Stimulated activated CD8-positive, alpha-beta memory T cell treated with anti-CD3 and anti-CD28 coated beads, Interleukin-12 subunit alpha, Interleukin-12 subunit beta, amount 100 ng/mL, for 4 hours (primary cell): ENCODE results near the gene FN3KRP.
A peak's percentile ranks its signal among the peaks of the same experiment; 100 is the strongest.

Experiments
- DNase-seq: peaks from one replicate; pipeline ENCODE4 v3.0.0-alpha.2; 2020; ENCODE audit warnings: low read depth

FN3KRP gene

DNA sequence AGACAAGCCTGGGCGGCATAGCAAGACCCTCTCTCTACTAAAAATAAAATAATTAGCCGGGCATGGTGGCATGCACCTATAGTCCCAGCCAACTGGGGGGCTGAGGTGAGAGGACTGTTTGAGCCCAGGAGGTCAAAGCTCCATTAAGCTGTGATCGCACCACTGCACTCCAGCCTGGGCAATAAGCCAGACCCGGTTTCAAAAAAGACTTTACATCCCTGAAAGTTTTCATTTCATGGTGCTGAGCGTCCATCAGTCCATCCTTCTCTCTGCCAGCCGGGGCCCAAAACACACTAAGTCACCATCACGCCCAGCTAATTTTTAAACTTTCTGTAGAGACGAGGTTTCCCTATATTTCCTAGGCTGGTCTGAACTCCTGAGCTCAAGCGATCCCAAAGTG lies 28.6 kb upstream of the FN3KRP start:
- DNase-seq = no peak

DNA sequence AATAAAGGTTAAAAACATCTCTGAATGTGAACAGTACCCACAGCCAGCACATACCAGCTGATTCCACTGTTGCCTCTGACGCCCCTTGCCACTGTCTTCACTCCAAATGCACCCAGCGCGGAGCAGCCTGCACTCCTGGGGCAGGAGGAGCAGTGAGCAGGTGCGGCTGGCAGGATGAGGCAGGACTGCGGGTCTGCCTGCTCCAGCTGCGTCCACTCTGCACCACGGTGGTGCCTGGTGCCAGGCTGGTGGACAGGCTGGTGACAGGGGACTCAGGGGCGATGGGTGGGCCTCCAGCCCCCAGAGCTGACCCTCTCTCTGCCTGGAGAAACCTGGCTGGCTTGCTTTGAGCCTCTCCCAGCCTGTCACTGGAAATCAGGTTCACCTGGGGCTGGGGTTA lies 27.4 kb upstream of the FN3KRP start:
- DNase-seq = no peak

DNA sequence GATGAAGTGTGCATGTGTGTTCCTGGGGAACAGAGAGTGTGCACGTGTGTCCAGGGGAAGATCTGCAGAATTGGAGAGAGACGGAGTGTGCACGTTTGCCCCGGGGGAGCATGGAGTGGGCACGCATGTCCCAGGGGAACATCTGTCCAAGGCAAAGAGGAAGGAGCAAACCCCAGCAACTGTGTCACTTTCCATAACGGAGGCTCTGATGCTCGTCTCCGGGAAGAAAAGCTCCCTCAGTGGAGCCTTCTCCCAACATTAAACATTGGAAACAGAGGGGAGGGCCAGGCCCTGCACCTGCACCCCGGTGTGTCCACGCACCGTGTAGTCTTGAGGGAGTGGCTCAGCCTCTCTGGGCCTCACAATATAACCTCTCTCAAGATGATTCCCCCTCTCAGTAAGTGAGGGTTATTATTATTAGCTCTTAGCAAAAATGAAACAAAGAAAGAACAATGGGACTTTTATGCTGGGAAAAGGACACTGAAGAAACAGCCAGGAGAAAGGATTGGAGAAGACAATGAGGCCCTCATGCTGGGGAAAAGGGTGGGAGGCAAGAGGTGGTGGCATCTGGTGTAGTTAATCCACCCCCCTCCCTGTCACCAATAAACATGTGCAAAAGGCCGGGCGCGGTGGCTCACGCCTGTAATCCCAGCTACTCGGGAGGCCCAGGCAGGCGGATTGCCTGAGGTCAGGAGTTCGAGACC lies 25.6 kb upstream of the FN3KRP start:
- DNase-seq = no peak

DNA sequence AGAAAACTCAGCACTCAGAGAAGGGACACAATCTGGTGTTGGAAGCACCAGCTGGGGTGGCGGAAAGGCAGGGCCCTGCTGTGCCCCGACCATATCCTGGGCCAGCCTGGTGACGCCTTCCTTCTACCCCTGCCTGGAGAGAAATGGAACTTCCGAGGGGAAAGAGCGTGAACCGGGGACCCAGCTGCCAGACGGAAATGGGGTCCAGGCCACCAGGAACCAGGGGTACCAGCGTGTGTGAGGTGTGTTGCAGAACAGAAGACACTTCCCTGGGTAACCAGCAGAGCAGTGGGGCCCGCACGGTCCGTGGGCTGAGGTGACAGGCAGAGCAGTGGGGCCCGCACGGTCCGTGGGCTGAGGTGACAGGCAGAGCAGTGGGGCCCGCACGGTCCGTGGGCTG lies 24.8 kb upstream of the FN3KRP start:
- DNase-seq = no peak

DNA sequence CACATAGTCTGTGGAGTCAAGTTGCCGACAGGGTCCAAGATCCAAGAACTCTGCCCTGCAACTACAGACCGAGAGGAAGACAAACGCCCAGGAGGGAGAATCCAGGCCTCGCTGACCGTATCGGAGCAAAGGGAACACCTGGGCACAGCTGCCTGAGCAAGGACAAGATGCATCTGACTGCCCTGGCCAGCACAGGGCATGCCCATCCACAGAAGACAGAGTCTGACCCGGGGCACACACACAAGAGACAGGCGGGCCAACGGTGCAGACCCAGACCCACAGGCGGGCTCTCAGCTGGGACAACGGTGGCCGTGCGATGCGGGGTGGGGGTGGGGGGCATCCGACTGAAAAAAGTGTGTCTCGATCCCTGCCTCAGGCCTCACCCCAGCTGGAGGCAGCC lies 24.2 kb upstream of the FN3KRP start:
- no peak for DNase-seq

DNA sequence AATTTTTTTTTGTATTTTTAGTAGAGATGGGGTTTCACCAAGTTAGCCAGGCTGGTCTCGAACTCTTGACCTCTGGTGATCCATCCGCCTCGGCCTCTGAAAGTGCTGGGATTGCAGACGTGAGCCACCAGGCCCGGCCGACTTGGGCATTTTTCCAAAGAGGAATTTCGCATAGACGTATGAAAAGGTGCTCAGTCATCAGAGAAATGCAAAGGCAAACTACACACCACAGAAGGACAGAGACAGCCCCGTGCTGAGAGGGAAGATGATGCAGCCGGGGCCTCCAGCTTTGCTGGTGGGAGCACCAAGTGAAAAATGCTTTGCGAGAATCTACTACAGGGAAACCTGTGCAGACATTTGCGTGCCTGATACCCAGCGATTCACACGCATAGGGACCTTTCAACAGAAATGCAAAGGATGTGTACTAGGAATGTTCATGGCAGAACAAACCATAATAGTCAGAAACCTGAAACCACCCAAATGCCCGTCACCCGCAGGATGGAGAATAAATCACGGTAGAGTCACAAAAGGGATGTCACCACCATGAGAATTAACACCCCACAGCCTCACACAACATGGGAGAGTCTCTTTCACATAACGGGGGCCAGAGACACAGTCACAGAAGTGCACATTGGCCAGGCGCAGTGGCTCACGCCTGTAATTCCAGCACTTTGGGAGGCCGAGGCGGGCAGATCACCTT lies 23.2 kb upstream of the FN3KRP start:
- DNase-seq = no peak

DNA sequence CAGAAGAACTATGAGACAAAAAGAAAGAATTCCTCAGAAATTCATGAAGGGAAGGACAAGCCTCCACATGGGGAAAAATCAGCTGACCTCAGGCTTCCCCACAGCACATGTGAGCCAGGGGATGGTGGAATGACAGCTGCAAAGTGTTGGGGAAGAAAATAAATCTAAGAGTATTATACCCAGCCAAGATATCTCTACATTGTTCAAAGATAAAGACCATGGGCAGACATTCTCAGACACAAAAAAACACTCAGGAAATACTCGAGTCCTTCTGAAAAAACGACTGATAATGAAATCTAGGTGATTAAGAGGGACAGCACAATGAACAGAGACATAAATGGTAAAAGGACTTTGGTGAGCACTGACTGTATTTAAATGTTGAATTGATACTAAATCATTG lies 21.9 kb upstream of the FN3KRP start:
- DNase-seq = no peak

DNA sequence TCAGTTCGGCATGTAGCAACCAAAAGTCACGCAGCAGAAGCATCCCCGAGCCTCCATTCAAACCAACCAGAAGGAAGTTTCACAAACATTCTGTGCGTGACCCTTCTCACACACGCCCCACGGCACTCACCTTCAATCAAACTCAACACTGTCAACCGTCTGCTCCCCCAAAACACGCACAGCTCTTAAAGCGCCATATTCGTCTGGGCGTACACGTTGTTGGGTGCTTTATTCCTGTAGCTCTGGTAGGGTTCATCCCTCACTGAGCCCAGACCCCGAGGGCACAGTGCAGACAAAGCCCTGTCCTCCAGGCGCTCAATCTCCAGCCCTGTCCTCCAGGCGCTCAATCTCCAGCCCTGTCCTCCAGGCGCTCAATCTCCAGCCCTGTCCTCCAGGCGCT lies 20.2 kb upstream of the FN3KRP start:
- DNase-seq = no peak

DNA sequence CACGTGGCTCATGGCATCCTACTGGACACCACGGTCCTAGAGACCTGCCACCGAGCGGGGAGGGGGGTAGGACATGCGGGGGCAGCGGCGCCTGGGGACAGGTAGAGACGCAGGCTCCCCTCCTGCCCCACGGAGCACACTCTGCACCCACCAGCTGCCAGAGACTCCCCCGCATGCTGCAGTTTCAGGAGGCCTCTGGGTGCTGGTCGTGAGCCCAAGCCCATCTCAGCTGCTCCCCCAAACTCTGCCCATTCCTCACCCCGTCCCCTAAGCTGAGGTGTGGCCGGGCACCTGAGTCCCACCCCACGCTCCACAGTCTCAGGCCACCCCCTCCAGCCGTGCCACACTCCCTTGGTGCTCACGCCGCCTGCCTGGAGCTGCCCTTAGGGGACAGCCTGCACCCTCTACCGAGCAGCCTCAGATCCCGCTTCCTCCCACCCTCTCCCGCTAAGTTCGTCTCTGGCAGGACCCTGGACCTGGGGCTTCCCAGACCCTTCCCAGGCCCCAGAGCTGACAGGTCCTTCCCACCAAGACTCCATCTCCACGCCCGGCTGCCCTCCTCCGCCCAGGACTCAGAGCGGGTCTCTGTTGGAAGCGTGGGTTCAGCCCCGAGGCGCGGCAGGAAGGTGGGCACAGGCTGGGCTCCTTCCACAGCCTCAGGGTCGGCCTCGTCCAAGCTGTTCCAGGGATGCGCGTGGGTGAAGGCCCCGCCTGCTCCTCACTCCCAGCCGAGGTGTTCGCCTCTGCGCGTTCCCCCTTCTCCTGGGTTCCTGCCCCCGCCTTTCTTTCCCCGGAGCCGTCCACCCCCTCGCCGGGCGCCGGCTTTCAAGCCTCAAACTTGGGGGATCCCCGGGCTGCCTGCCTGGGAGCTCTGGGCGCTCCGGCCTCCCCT lies 19.3 kb upstream of the FN3KRP start:
- no peak for DNase-seq

DNA sequence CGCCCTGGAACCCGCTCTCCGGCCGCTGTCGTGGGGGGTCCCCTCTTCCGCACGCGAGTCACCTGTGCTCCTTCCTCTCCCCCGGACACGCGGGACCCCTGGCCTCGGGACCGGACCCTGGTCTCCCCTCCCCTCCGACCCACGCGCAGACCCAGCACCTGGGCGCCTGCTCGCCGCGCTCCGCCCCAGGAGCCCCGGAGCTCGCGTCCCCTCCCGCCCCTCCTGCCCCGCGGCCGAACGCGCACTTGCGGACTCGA lies 18.8 kb upstream of the FN3KRP start:
- no peak for DNase-seq

DNA sequence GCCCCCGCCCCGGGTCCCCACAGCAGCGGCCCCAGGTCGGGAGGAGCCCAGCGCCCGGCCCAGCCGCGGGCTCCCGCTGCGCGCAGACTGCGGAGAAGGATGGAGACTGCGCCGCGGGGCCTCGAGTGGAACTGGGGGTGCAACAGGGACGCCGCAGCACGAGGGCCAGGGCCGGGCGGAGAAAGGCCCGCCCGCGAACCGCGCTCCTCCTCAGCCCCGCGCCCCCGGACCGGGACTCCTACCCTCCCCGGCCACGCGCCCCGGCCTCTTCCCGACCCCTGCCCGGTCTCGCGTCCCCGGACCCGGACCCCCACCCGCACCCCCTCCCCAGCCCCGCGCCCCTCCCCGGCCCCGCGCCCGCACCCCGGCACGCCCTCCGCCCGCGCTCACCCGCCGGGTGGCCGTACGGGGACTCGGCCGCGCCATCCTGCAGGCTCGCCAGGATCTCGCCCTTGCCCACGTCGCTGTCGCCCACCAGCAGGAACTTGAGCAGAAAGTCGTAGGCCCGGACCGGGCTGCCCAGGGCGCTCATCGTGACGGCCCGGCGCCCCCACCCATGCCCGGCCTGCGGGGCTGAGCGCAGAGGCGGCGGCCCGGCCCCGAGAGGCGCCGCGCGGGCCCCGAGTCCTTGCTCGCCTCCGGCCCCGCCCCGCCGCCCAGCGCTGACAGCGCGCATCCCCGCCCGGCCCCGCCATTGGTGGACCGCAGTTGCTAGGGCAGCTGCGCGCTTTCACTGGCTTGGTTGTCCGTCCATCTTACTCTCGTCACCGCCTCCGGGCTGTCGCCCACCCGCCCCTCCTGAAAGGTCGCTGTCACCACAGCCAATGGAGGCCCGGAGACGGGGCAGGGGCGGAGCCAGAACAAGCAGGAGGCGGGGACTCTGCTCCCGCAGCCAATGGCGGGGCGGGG lies 18.2 kb upstream of the FN3KRP start, which contains the start of gene RAB40B:
RAB40B (minus strand) TSS at position 634 of the 909 bp plus-strand sequence; CDS start at position 532, 102 bp downstream.
- DNase-seq = peak; percentile 98

DNA sequence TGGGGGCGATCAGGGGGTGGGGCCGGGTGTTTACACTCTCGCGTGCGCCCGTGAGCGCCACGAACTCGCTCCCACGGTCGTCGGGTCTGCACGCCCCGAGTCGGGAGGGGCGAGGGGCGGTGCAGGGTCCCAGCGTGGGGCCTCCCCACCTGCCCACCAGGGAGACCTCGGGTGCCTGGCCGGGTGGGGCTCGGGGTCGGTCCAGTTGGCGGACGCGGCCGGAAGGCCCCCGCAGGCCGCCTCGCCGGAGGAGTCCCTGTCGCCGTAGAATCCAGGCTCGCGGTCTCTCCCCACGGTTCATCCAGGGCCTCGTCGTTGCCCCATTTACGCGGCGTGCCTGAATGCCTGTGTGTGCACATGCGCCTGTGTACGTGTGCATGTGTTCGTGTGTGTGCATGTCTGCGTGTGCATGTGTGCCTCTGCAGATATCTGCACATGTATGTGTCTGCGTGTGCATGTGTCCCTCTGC lies 17.5 kb upstream of the FN3KRP start:
- DNase-seq = no peak

DNA sequence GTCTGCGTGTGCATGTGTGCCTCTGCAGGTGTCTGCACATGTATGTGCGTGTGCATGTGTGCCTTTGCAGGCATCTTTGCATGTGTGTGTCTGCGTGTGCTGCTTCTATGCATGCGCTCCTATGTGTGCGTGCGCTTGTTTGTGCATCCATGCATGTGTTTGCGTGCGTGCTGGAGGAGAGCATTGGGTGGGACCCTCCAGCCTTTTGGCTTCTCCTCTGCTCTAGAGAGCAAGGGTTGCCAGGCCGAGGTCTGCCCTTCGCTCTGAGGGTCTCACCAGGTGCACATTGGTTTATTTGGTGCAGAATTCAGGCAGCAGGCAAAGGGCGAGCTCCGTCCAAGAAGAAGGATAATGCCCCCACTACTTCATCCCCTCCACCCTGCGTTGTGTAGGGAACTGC lies 17.0 kb upstream of the FN3KRP start:
- DNase-seq = no peak

DNA sequence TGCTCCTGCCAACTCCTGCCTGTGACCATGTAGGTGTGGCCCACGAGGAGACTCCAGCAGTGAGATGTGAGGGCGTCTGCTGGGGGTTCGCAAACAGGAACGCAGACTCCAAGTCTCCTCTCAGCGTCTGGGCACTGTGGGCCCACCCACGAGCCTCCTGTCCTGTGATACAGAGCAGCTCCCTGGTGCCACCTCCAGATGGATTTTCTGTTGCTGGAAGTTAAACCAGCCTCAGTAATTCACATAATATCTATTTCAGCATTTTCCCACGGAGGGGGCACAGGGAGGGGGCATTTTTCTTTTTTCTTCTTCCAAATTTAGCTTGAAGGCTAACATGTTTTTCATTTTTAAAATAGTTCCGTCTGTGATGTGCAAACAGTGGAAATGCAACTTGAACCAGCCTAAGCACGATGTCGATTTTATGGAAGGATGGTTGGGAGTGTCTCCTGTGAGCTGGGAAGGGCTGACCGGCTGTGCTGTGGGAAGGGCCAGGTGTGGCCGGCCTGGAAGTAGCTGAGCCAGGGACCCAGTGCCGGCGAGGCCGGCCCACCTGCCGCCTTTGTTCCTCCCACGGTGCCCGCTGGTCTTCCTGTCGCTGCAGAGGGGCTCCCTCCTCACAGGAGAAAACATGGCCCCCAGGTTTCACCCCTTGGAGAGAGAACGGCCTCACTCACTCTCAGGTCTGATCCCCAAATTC lies 14.1 kb upstream of the FN3KRP start:
- no peak for DNase-seq

DNA sequence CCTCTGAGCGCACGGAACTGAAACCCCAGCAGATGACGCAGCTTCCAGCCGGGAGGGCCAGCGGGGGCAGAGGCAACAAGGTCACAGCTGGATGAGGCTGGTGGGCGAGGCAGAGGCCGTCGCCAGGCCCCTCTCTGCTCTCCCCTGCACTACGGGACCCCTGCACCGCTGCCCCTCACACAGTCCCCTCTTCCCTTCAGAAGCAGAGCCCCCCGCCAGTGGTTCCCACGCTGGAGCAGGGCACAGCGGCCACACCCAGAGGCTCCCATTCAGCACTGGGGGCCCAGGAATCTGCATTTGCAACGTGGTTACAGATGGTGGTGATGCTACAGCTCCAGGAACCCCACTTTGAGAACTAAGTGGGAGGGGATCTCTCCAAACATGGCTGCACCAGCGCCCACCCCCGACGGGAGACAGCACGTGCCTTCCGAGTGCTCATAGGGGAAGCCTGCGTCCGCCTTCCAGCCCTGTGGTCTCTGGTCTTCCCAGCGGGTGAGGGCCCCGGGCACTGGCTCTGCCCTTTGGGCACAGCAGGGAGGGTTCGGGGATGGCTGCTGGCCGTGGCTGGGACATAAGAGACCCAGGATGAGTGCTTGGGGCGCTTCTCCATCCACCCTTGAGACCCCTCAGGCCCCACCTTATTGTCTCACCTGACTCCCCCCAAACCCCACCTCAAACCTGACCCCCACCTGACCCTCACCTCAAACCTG lies 13.3 kb upstream of the FN3KRP start:
- DNase-seq = no peak

DNA sequence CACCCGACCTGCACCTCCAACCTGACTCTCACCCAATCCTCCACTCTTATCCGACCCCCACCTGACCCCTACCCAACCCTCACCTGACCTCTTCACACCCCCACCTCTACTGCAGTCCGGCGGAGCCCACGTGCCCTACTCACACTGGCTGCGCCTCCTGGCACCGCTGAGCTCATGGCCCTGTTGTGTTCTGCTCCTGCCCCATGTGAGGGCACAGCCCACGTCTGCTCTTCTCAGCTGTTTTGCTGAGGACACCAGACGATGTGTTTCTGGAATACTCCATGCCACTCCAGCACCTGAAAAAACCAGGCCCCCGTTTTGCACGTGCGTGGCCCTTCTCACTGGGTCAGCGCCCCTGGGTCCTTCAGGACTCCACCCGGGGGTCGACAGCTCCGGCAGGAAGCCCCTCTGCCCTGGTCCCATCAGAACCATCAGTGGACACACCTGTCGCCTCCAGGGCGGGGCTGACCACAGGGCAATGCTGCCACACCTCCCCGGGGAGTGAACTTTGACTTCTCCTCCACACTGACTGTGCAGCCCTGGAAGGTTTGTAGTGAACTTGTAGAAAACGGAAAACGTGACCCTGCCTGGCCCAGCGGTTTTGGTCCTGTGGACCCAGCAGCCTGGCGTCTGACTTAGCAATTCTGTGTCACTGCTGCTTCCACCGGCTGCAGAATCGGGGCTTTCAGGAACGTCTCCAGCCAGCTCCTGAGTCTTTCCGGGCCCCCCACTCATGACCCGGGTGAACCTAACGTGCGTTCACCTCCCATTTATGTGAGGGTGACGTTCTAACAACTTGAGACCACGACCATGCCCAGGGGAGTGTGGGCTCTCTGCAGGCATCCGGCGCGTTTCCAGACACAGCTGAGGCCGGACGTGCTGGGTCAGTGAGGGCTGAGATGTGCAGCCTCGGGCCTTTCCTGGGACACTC lies 12.3 kb upstream of the FN3KRP start:
- no peak for DNase-seq

DNA sequence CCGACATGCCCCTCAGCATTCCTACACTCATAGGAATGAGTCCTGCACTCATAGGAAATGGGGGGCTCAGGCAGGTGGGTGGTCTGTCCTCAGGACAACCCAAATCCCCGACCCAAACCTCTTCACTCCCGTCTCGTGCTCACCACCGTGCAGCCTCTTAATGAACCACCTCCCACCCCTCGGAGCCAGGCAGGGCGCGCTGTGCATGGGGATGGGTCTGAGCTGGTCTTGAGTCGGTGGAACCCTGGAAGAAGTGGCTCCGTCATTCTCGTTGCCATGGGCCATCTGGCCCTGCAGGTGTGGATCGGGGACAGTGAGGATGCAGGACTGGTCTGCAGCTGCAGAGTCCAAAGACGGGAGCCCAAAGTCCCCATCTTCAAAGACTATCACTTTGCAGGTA lies 11.6 kb upstream of the FN3KRP start:
- no peak for DNase-seq

DNA sequence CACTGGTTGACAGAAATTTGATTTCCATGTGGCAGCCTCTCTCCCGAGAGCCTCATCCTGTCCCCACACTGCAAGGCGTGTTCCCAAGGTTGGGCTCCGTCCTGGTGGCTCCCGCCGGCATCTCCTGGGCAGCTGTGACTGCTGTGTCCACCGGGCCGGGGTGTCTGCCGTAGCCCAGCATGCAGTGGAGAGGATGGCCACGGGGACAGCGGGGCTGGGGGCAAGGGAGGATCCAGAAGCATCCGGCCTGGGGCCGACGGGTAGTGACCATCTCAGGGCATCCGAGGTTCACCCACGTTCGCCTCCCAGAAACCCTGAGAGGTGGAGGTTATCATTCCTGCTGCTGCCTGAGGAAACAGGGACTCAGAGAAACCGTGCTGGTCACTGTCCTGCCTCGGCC lies 10.8 kb upstream of the FN3KRP start:
- DNase-seq = no peak

DNA sequence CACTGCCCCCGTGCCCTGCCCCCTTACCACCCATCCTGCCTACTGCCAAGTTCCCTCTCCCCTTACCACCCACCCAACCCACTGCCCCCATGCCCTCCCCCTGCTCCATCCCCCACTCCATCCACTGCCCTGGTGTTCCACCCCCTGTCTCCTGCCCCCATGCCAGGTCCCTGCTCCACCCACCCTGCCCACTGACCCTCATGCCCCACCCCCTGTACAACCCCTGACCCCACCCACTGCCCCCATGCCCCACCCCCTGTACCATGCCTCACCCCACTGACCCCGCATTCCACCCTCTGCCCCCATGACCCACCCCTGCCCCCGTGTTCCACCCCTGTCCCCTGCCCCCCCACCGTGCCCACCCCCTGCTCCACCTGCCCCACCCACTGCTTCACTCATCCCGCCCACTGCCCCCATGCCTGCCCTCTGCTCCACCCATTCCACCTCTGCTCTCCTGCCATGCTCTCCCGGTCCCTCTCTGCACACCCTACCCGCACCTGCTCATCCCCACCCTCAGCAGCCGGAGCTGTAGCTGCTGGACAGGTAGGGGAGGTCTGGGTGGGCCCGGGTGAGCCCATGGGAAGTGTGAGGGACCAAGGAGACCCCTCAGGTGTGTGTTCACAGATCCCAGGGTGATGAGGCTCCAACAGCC lies 7.4 kb upstream of the FN3KRP start:
- no peak for DNase-seq
